HG02759 (cell line): Measurements from ENCODE around the gene FCN2.

ENCODE experiments used
- ATAC-seq: cut with Tn5 transposase; IDR thresholded peaks from one replicate; pipeline ENCODE4 v1.9.1; 2021; ENCODE audit warnings: mild to moderate bottlenecking, moderate library complexity; ENCODE audit not compliant: unreplicated experiment

The FCN2 gene

DNA sequence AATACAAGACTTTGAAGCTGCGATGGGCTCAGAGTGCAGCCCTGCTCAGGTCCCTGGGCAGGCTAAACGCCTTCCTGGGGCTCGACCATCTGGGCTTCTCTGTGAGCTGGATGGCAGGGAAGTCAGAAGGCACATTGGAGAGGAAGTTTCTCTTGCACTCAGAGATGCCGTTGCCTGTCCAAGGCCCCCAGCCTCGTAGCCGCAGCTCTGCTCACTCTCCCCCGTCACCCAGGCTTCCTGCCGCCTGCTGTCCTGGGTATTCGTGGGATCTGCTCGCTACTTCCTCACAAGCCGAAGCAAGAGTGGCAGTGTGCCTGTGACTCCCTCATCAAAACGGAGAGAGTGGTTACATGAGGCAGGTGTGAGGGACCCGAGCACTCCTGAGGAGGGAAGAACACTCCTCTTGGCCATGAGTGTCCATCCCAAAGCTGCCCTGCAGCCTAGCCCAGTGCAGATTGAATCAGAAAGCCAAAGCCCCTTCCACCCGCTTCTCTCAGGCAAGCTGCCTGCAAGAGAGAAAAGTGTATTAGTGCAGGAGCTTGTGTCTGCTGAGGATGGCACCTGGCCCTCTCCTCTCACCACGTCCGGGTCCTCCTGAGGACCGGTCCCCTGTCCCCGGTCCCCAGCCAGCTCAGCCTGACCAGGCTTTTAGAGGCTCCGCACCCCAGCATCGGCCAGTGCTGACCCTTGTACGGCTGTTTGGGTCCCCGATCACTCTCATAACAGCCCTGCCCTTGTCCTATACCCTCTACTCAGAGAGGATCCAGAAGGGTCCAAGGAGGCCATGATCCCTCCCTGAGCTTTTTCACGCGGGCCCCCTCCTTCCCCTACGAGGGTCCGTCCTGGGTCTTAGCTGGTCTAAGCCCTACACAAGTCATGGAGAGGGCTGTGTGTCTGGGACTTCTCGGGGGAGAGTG is 7.3 kb downstream of the FCN2 start:
- no peak for ATAC-seq

DNA sequence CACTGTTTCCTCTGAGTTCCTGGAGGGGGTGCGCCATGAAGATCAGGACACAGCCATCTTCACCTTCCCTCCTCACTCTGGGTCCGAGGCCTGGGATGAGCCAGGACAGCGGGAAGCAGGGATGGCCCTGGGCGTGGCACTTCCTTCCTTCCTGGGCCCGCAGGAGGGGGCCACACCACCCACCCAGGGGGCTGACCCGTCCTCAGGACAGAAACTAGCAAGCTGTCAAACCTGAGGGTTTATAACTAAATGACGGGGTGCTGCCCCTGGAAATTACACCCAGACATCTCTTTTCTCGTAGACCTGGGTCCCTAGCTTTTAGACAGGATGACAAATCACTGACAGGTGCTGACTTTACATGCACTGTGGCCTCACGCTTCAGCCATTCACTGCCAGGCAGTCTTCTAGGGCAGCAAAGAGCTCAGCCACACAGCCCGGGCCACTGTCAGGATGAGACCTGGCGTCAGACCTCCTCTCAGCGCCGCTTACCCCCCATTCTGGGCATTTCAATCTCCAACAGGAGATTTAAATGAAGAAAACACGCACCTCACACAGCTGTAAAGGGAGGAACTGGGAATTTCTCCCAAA is 8.1 kb downstream of the FCN2 start:
- ATAC-seq, result no peak

DNA sequence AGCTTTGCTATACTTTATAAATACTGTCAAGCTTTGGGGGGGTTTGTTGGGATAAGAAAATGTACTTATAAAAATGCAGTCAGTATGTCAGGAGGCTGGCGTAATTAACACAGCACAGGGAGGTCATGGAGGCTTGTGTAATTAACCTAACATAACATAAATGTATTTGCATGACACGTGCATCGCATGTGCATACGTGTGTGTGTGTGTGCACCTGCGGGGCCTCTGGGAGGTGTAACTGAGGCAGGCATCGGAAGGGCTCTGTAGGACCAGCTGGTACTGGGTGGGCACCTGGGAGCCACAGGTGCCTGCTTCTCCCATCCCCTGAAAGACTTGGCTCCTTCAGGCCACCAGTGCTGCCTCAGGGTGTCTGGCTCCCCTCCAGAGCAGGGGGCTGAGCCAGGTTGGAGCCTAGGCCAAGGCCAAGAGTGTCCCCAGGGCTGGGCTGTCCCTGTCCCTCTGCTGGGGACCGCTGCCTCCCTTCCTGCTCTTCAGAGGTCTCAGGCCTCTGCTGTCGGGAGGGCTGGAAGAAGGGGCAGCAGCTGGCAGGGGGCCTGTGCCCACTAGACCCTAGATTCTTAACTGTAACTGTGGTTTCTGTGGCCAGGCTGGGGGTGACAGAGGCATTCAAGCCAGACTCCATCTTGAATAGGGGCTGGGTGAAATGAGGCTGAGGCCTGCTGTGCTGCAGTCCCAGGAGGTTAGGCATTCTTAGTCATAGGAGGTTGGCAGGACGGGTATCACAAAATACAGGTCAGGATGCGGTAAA is 9.0 kb downstream of the FCN2 start:
- no peak for ATAC-seq

DNA sequence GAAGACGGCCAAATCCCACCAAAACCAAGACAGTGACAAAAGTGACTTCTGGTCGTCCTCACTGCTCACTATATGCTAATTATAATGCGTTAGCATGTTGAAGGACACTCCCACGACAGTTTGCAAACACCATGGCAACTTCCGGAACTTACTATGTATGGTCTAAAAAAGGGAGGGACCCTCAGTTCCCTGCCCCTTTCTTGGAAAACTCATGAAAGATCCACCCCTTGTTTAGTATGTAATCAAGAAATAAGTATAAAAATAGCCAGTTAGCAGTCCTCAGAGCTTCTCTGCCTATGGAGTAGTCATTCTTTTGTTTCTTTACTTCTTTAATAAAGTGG is 9.5 kb downstream of the FCN2 start:
- ATAC-seq, result no peak

DNA sequence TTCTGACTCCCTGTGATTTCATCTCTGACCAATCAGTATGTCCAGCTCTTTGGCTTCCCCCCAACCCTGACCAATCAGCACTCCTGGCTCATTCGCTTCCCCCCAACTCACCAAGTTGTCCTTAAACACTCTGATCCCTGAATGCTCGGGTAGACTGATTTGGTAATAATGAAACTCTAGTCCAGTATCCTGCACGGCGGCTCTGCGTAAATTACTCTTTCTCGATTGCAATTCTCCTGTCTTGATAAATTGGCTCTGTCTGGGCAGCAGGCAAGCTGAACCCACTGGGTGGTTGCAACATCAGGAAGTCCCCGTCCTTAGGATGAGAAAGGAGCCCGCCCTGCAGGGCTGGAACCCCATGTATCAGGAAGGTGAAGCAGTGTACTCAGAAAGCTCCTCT is 10.4 kb downstream of the FCN2 start:
- no peak for ATAC-seq

DNA sequence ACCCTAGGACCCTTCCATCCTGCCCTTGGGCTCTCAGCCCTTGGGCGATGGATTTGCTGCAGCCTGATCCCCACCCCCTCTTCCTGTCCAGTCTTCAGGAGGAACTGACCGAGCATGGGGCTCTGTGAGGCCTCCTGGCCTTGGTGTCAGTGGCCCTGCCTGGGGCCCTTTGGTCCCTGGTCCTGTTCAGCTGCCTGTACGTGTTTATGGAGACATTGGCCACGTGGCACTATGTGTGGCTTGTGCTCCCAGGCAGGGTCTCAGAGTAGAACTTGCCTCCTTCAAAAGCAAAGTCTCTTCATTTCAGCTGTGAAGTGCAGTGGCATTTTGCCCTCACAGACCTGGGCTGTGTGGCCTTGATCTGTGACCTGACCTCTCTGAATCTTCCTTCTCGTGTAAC is 11.1 kb downstream of the FCN2 start:
- ATAC-seq, result no peak

DNA sequence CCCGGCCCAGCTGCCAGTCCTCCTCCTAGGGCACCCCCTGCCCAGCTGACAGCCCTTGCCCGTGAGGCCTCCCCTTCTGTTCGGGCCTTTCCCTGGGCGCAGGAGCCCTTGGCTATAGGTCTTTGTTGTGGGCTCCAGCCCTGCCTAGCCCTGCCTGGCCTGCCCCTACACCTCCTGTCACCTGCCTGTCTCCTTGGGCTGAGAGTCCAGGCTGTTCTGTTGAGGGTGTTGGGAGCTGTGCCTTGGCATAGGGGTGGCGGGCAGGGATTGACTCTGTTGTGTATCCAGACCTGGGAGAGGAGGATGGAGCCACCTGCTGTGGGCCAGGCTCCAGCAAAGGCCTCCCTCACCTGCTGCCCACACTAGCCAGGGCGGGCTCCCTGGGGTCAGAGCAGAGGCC is 11.6 kb downstream of the FCN2 start:
- no peak for ATAC-seq

DNA sequence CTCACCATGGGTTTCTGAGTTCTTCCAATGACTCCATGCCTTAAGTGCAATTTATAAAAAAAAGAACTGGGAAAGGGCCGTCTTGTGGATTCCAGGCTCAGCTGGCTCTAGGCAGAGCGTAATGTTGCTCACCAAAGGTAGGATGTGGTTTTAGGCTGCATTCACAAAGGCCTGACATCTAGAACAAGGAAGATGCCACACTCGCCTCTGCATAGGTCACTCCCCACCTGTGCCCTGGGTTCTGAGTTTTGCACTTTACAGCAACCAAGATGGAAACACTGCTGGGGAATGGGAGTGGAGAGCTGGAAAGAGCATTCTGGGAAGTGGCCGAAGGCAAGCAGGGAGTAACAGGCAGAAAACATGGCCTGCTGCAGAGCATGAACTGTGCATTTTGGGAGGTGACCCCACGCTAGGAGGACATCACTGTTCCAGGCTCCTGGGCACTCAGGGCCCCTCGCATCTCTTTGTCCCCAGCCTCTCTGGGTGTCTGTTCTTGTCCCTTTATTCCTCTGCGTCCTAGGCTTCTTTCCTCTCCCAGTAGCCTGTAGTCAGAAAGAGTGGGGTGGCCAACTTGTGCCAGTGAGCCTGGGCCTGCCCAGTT is 12.3 kb downstream of the FCN2 start:
- no peak for ATAC-seq

DNA sequence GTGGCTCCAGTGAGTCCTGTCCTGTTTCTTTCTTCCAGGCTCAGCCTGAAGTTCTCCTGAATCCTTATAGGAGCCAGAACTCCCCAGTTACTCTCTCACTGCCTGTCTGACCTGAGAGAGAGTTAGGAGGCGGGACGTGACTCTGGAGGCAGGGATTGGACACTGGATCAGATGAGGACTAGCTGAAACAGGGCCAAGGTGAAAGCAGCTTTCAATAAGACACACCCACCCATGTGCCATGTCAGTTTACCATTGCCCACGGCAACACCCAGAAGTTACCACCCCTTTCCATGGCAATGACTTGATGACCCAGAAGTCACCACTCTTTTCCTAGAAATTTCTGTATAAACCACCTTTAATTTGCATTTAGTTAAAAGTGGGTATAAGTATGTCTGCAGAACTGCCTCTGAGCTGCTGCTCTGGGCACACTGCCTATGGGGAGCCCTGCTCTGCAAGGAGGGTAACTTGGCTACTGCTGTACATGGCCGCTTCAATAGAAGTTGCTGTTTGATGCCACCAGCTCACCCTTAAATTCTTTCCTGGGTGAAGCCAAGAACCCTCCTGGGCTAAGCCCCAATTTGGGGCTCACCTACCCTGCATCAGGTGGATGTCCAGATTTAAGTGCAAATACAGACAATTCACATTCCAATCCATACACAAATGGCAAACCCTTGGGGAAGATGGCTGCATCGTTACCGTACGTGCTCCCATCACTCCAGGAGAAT is 13.7 kb downstream of the FCN2 start:
- ATAC-seq, result no peak

DNA sequence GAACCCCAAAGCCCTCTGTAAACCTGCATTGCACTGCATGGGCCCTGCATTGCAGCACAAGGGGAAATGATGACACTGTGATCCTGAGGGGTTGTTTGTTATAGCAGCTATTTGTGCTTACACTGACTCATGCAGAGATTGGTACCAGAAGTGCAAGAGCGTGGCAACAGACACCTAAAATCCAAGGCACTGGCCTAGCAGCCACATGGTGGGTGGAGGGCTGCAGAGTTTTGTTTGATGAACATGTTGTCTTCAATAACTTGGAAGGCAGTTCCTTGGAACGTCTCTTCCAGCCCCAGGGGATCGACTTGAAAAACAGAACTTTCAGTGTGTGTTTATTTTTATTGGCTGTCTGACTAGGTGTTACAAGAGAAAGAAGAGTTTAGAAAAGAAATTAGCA is 14.5 kb downstream of the FCN2 start:
- no peak for ATAC-seq

DNA sequence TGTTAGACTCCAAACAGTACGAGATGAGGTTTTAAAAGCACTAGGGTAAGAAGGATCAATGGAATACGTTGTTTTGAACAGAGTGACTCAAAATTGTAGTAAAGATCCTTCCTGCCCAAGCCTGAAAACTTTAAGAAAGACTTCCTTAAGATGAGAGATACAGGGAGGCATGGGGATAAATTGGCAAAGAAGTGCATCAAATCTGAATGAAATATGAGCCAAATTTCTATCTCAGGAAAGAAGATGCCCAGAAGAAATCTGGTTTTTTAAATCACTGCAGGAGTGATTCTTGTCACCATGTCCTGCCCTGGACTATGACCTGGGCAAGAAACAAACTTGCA is 14.9 kb downstream of the FCN2 start:
- ATAC-seq, result no peak

DNA sequence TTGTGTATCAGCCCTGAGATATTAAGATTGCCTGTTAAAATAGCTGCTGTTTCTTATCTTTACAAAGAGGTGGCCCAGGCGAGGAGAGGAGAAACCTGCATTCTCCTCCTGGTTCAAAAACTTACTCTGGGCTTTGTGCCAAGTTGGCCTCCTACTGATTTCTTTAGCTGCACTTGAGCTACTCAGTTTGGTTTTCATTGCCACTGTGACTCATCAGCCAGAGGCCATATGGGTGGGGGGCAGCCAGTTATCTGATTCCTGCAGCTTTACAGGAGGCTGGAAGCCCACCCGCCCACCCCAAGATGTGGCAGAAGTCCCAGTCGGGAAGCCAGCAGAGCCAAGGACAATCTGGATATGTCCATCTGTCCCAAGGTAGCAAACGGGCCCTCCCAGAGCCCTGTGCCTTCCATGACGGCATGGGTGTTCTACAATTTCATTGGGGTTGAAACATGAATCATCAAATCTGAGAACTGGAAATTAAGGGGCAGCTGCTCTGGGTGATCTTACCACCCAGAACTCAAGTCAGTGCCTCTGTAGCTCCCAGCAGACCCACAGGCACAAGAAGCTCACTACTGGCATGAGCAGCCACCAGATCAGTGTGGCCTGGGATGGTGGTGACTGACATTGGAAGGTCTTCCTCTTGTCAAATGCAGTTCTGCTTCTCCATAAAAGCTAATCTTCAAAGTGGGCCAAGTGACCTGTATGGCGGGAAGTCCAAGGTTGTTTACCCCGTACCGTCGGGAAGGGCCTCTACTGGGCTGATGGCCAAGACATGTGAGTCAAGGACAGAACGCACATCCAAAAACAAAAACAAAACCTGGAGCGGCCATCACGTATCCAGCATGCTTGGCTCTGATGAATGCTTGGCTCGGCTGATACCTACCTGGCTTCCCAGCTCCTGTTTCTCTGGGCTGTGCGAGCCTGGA is 15.6 kb downstream of the FCN2 start:
- no peak for ATAC-seq

DNA sequence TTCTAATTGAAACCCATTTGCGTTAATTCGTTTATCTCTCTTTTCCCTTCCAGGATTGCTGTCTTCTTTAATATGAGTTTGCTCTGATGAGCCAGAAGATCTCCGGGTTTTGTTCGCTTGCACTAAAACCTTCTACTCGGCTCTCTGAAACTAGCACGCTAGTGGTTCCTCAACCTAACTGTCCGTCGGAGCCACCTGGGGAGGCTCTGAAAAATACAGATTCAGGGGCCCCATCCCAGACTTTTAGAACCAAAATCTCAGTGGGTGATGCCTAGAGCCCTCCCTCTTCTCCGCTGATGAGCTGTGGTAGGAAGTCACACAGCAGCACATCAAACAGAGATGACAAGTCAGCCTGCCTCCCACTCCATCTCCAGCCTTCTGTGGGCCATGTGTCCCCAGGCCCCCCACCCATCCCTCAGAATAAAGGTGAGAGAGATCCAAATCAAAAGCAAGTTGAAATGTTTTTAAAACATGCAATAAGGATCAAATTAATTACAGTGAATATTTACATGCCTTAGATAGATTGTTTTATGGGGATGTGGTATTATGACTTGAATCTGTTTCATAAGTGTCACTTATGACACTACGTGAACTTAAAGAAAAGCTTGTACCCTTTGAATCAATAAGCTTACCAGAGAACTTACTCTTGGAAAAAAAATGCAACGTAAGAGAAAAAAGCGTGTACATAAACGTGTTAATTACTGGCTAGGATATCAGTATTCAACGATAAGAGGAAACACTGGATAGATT is 16.4 kb downstream of the FCN2 start:
- ATAC-seq, result no peak

DNA sequence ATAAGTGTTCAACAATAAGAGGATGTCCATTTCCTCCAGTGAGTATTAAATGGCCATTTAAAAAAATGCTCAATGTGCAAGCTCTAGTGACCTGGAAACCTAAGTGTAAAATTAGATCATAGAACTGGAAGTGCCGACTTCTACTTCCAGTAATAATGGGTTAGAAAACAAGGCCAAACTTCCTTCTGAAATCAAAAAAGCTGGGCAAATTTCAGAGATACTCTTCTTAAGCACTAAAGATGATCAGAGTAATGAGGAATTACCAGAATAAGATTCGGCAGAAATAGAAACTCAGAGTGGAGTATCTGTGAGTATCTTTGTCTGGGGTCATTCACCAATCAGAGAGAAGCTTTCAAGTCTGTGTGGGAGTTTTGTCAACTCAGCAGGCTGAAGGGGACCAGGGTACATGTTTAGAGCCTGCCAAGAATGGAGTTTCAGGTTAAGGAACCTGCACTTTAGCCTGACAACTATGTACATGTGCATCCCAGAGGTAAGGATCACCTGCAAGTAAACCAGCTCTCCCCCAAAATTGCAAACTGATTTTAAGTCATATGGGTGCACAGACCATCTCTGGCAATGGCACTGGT is 17.1 kb downstream of the FCN2 start:
- ATAC-seq, result no peak

DNA sequence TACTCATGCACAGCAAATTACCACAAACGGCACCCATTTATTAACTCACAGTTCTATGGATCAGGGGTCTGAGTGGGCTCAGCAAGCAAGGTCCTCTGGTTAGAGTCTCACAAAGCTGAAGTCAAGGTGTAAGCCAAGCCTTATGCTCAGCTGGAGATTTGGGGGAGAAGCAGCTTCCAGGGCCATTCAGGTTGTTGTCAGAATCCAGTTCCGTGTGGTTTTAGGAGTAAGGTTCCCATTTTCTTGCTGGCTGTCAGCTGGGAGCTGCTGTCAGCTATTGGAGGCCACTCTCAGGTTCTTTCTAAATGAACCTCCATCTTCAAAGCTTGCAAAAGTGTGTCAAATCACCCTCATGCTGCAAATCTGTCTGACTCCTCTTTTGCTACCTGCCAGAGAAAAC is 17.7 kb downstream of the FCN2 start:
- ATAC-seq, result no peak

DNA sequence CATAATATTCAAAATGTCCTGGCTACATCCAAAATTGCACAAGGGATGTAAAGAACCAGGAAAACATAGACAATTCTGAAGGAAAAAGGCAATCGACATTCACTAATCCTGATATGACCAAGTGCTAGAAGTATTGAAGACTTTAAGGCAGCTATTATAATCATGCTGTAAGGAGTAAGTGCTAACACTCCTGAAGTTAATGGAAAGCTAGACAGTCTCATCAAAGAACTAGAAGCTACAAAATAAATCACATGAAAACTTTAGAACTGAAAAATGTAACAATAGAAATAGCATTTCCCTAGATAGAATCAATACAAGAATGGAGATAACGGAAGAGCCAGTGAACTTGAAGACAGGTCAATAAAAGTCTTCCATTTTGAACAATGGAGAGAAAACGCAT is 18.6 kb downstream of the FCN2 start:
- no peak for ATAC-seq

DNA sequence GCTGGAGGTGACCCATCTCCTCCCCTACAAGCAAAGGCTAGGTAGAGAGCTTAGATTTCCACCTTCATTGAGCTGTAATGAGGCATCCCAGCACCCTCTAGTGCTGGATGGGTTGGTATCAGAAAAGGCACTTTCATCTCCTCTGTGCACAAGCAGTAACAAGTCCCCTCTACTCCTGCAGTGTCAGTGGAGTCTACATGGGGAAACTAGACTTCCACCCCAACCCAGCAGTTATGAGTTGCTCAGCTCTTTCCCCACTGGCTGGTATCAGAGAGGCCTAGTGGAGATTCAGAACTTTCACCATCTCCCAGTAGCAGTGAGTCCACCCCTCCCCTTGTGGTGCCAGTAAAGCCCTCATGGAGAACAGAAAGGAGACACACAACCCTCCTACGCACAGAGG is 19.2 kb downstream of the FCN2 start:
- ATAC-seq, result no peak

DNA sequence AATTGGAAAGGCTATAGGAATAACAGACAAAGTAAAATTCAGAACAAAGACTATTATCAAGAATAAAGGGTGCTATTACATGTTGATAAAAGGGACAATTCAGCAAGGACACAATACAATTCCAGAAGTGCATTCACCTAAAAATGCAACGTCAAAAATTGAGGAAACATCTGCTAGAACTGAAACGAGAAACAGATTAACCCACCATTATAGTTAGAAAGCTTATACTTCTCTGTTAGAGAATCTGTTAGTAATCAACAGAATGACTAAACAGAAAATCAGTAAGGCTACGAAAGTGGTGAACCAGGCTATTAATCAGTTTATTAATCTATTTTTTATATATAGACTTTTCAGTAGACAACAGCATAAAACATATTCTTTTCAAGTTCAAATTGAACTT is 22.3 kb downstream of the FCN2 start:
- no peak for ATAC-seq
